ENCODE measurements around the gene ATP8B3.

Gene ATP8B3

GRCh38 chr19:1789261-1790041 is 22.6 kb downstream of the ATP8B3 start:
- no peak for DNase-seq

GRCh38 chr19:1787116-1787515 is 25.0 kb downstream of the ATP8B3 start:
- no peak for DNase-seq

GRCh38 chr19:1786668-1787067 is 25.4 kb downstream of the ATP8B3 start:
- no peak for DNase-seq

GRCh38 chr19:1785310-1785709 is 26.8 kb downstream of the ATP8B3 start:
- DNase-seq, result no peak

GRCh38 chr19:1783874-1784273 is 28.2 kb downstream of the ATP8B3 start:
- no peak for DNase-seq

GRCh38 chr19:1783354-1783753 is 28.7 kb downstream of the ATP8B3 start:
- no peak for DNase-seq

- DNase-seq, result no peak
These were observed 29.6 kb downstream of the ATP8B3 start for GRCh38 chr19:1782521-1782920.

- DNase-seq, result no peak
These were observed 31.7 kb downstream of the ATP8B3 start for GRCh38 chr19:1780272-1780958.

- no peak for DNase-seq
These were observed 32.5 kb downstream of the ATP8B3 start for GRCh38 chr19:1779574-1779973.

GRCh38 chr19:1777149-1777548 is 34.9 kb downstream of the ATP8B3 start:
- DNase-seq, result no peak

- DNase-seq, result no peak
These were observed 35.4 kb downstream of the ATP8B3 start for GRCh38 chr19:1776606-1777147.

GRCh38 chr19:1775951-1776605 is 36.0 kb downstream of the ATP8B3 start:
- no peak for DNase-seq

GRCh38 chr19:1774989-1775772 is 36.9 kb downstream of the ATP8B3 start:
- DNase-seq, result no peak

- DNase-seq, result no peak
These were observed 38.9 kb downstream of the ATP8B3 start for GRCh38 chr19:1773184-1773583.

- no peak for DNase-seq
These were observed 41.1 kb downstream of the ATP8B3 start for GRCh38 chr19:1770866-1771576.

- no peak for DNase-seq
These were observed 42.5 kb downstream of the ATP8B3 start for GRCh38 chr19:1769645-1769985.

GRCh38 chr19:1768918-1769644 is 43.0 kb downstream of the ATP8B3 start:
- DNase-seq, result no peak

GRCh38 chr19:1768248-1768647 is 43.8 kb downstream of the ATP8B3 start:
- DNase-seq, result no peak

GRCh38 chr19:1767464-1767933 is 44.6 kb downstream of the ATP8B3 start:
- no peak for DNase-seq

GRCh38 chr19:1766800-1767352 is 45.2 kb downstream of the ATP8B3 start:
- no peak for DNase-seq
